HS-27A (cell line): ENCODE results near the gene CKAP2L.
A peak's percentile ranks its signal among the peaks of the same experiment; 100 is the strongest.
"Not testable (repeated sequence)": the region's sequence is repeated elsewhere in the genome, so short reads cannot be mapped to it uniquely, and the experiment has no call there.

Experiments
- DNase-seq: peaks from one replicate; pipeline ENCODE4 v3.0.0-alpha.2; 2012; ENCODE audit warnings: low read depth, missing footprints

Gene CKAP2L

DNA sequence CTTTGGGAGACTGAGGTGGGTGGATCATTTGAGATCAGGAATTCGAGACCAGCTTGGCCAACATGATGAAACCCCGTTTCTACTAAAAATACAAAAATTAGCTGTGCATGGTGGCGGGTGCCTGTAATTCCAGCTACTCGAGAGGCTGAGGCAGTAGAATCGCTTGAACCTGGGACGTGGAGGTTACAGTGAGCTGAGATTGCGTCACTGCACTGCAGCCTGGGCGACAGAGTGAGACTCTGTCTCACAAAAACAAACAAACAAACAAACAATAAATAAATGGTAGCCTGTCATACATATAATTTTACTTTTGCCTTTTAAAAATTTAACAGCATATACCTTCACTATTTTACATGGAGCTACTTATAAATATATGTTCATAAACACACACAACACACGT is 57.5 kb downstream of the CKAP2L start:
- DNase-seq: not testable (repeated sequence)

DNA sequence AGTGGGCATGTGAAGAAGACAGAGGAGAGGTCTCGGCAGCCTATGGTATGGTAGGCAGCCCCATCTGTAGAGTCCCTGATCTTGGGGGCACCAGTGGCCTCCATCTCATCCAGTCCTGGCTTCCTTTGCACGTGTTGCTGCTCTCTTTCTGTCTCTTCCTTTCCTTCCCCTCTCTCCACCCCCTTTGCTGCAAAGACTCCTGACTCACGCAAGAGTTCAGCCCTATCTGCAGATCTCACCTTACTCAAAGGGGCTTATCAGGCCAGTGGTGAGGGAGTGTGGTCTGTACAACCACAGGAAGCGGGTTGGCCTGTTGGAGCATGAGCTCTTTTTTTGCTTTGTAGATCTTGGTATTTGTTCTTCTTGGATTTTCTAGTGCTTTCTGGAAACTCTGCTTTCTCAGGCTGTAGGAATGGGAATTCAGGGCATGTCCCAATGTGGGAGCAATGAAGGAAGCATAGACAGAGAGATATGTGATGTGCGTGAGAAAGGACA is 58.2 kb downstream of the CKAP2L start:
- no peak for DNase-seq

DNA sequence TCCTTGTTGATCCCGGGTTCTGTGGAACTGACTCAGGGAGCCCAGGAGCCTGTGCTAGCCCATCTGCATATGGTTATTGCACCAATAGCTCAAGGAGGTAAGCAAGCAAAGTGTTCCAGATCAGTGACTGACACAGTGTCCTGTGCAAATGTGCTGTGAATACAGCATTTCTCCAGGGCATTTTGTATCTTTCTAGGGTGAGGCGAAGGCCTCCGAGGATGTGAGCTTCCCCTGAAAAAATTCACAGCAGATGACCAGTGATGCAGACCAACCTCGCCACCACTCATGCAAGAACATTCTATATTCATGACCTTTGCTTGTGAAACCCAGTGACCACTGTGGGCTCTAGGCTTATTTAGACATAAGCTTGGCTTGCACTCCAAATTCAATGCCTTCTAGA is 58.8 kb downstream of the CKAP2L start:
- DNase-seq: no peak

DNA sequence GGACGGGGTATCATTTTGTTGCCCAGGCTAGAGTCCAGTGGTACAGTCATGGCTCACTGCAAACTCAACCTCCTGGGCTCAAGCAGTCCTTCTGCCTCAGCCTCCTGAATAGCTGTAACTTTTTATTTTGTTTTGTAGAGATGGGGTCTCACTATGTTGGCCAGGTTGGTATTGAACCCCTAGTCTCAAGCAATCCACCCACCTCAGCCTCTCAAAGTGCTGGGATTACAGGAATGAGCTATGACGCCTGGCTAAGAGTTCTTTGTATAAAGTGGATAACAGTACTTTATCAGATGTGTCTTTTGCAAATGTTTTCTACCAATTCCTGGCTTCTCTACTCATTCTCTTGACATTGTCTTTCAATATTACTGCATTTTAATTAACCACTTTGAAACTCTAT is 60.7 kb downstream of the CKAP2L start:
- no peak for DNase-seq

DNA sequence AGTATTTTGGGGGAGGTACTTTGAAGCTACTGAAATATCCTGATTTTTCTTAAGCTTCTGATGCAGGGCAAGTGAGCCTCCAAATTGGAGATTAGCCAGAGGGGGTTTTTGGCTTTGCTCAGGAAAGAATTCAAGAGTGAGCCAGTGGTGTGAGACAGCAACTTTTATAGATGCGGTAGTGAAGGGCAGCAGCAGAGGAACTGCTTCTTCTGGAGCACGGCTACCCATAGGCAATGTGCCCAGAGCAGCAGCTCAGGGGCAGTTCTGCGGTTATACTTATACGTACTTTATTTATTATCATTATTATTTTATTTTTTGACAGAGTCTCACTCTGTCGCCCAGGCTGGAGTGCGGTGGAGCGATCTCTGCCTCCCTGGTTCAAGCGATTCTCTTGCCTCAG is 63.4 kb downstream of the CKAP2L start:
- DNase-seq: no peak

DNA sequence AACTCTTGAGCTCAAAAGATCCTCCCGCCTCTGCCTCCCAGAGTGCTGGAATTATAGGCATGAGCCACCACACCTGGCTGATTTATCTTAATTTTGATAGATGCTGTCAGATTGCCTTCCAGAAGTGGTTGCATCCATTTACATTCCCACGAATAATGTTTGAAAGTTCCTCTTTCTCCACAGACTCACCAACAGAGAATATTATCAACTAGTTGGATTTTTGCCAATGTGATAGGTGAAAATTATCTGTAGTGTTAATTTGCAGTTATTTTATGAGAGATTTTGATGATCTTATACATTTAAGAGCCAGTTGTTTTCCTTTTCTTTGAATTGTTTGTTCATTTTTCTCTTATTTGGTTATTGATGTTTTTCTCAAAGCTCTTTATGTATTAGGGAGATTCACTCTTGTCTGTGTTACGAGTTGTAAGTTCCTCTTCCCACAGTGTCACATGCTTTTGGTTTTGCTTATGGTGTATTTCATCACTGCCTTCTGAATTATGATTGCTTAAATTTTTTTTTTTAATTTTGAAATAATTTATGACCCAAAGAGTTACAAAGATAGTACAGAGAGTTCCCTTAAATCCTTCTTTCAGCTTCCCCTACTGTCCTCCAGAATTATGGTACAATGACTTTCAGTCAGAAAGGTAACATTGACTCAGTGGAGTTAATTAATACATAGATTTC is 64.3 kb downstream of the CKAP2L start:
- no peak for DNase-seq

DNA sequence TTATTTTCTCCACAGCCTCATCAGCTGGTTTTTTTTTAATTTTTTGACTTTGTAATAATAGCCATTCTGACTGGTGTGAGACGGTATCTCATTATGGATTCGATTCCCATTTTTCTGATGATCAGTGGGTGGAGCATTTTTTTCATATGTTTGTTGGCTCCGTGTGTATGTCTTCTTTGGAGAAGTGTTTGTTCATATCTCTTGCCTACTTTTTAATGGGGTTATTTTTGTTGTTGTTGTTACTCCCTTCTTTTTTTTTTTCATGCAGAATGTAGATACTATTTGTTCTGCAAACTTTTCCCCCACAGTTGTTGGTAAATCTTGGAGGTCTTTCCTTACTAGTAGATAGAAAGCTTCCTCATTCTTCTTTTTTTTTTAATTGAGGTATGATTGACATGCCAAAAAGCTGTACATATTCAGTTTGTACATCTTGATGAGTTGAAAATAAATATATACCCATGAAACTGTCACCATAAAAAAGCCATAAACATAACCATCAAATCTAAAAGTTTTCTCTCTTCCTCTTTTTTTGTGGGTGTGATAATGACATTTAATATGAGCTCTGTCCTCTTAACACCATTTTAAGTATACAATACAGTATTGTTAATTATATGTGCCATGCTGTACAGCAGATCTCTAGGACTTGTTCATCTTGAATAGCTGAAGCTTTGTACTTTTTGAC is 65.4 kb downstream of the CKAP2L start:
- no peak for DNase-seq

DNA sequence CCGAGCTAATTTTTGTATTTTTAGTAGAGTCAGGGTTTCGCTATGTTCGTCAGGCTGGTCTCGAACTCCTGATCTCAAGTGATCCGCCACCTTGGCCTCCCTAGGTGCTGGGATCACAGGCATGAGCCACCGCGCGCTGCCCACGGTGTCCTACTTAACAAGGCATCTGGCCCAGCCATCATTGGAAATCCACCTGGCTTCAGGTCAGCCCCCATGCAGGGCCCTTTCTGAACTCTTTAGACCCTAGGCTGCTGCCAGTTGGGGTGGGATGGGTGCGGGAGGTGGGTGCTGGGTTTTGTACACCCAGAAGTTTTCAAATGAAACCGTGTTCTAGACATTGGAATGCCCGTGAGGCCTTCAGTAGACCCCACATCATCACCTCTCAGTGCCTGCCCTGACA is 70.2 kb downstream of the CKAP2L start:
- DNase-seq: no peak

DNA sequence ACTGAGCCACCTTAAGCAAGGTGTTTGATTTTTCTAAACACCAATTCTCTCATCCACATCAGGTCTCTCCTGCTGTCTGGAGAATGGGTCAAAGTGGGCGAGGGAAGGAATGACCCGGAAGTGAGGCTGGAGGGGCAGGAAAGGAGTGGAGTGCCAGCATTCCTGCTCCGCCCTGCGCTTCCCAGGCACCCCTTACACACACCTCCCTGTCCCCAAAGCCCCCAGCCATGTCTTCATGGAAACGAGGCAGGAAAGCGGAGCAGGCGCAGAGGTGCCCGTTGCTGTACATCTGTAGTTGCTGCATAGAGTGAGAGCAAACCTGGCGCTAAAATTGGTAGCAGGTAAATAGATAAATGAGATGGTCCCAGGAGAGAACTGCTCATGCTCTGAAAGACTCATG is 70.8 kb downstream of the CKAP2L start:
- DNase-seq: no peak

GRCh38 chr2:112692918-112693317 is 71.5 kb downstream of the CKAP2L start:
- DNase-seq: no peak

GRCh38 chr2:112692495-112692911 is 71.9 kb downstream of the CKAP2L start:
- DNase-seq: peak; percentile 92

DNA sequence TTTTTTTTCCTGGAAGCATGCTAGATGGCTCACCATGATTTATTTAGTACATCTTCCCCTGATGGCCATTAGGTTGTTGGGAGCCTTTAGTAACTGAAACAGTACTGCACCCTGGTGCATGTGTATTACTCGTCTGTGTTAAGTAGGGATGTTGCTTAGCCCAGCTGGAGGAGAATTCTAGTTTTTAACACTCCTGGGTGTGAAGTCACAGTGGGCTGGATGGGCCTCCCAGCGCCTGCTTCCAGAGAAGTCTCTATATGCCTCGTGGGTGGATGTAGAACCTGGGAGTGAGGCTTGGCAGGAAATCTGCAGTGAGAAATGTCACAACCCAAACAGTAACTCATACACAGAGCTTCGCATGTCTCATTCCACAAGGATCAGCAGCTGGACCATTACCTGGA is 72.5 kb downstream of the CKAP2L start:
- no peak for DNase-seq

- DNase-seq: no peak
Measured at GRCh38 chr2:112690853-112691401, 73.5 kb downstream of the CKAP2L start.

- DNase-seq: no peak
Measured at GRCh38 chr2:112688086-112688880, 76.1 kb downstream of the CKAP2L start.

- DNase-seq: no peak
Measured at GRCh38 chr2:112687522-112687921, 76.9 kb downstream of the CKAP2L start.
